Activated CD8-positive, alpha-beta T cell treated with anti-CD3 and anti-CD28 coated beads for 36 hours (primary cell): Measurements from ENCODE around the gene C1orf105. TPM values are rescaled to one million over a fixed set of nuclear protein-coding genes. Genes with fewer than 3 reads are reported as not detected.

Experiments
- ATAC-seq: fragments of 200-7000 bp; cut with Tn5 transposase; one replicate; pipeline ENCODE4 v1.10.0; 2021; ENCODE audit warnings: mild to moderate bottlenecking, moderate library complexity
- CTCF ChIA-PET: fragments of 350-600 bp; sonication (Branson Sonifier 250); formaldehyde crosslinking; loops from one replicate; lab custom pipeline; 2021; ENCODE audit warnings: antibody characterized with exemption; lab: Charles Lee
- POLR2A ChIA-PET: fragments of 350-600 bp; sonication (Branson Sonifier 250); formaldehyde crosslinking; loops from one replicate; lab custom pipeline; 2021; ENCODE audit warnings: antibody characterized with exemption; lab: Charles Lee
- DNase-seq: peaks from one replicate; pipeline ENCODE4 v3.0.0-alpha.2; 2020
- H3K27ac Mint-ChIP-seq: one replicate; pipeline ENCODE4 v1.8.0; 2021; ENCODE audit warnings: mild to moderate bottlenecking, mixed read lengths
- H3K27me3 Mint-ChIP-seq: one replicate; pipeline ENCODE4 v1.8.0; 2021; ENCODE audit warnings: mixed read lengths
- H3K36me3 Mint-ChIP-seq: one replicate; pipeline ENCODE4 v1.8.0; 2021; ENCODE audit warnings: low read depth, mixed read lengths
- H3K4me1 Mint-ChIP-seq: one replicate; pipeline ENCODE4 v1.8.0; 2021; ENCODE audit warnings: low read depth, mixed read lengths
- H3K4me3 Mint-ChIP-seq: one replicate; pipeline ENCODE4 v1.8.0; 2021; ENCODE audit warnings: mild to moderate bottlenecking, moderate library complexity, mixed read lengths
- H3K9me3 Mint-ChIP-seq: one replicate; pipeline ENCODE4 v1.8.0; 2021; ENCODE audit warnings: mixed read lengths
- CTCF ChIP-seq: fragments of 200-600 bp; IDR thresholded peaks from one replicate; pipeline ENCODE4 v1.8.0; 2022; ENCODE audit warnings: antibody characterized with exemption, mild to moderate bottlenecking
- intact Hi-C: fragments of 100-400 bp; cut with micrococcal nuclease; formaldehyde crosslinking; loops from one replicate; pipeline ENCODE4 v1.10.0; 2022
- total RNA-seq, 2 experiments: library from RNA; stranded (reverse); gene quantifications; one replicate each; pipeline ENCODE4 v1.2.3, GENCODE V29; 2021

Gene C1orf105
- total RNA-seq, 2 experiments from 2014 or later = not detected

GRCh38 chr1:172397221-172397620, 23.3 kb upstream of the C1orf105 start:
- ChIA-PET CTCF (interaction anchor here (1.0 to 2.2 kb wide), 2 partner anchors 39 to 308 kb away, joined by 3 to 10 read pairs; no protein-coding TSS in a partner anchor), POLR2A (no interaction called here)
- Mint-ChIP-seq H3K9me3 (no peaks in the 10 kb centered on the region), H3K27ac (no peak overlapping the region), H3K4me3 (no peak overlapping the region), H3K4me1 (peaks cover 77% of the 10 kb centered on the region), H3K36me3 (no peaks in the 10 kb centered on the region), H3K27me3 (no peaks in the 10 kb centered on the region)
- no peak for TF ChIP-seq CTCF
- ATAC-seq (no peak), DNase-seq (peak; percentile 6)
- intact Hi-C loops = loop anchor here (5.0 to 10.0 kb wide), 5 partner anchors 40 to 392 kb away; no protein-coding TSS in a partner anchor

DNA sequence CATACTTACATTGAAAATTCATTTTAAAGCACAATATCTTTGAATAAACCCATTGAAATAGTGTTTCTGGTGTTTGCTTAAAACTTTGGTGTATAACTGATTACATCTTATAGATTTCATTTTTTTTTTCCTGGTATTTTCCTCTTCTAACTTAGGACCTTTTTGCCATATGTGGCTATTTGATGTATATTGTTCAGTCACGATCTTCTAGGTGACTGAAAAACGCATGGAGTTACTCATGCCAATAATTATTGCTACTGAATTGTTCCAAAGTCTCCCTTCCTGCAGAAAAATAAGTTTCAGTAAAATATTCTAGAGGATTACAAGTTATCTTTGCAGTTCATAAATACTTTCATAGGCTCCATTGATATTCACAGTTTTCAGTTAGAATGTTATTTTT, 22.9 kb upstream of the C1orf105 start:
- Mint-ChIP-seq H3K27me3 (no peaks in the 10 kb centered on the region), H3K4me3 (no peak overlapping the region), H3K9me3 (no peaks in the 10 kb centered on the region), H3K4me1 (peaks cover 77% of the 10 kb centered on the region), H3K27ac (no peak overlapping the region), H3K36me3 (no peaks in the 10 kb centered on the region)
- ChIA-PET CTCF (interaction anchor here (1.0 to 7.8 kb wide), 5 partner anchors 16 to 395 kb away, joined by 3 to 41 read pairs (median 10); no protein-coding TSS in a partner anchor), POLR2A (no interaction called here)
- intact Hi-C loops = loop anchor here (5.0 to 10.0 kb wide), 5 partner anchors 40 to 393 kb away; no protein-coding TSS in a partner anchor
- ATAC-seq (no peak), DNase-seq (no peak)
- no peak for TF ChIP-seq CTCF

GRCh38 chr1:172398193-172398592, 22.3 kb upstream of the C1orf105 start:
- peaks cover 76% of the 10 kb centered on the region for H3K4me1 Mint-ChIP-seq
- no peaks in the 10 kb centered on the region for H3K27me3 Mint-ChIP-seq
- no peaks in the 10 kb centered on the region for H3K36me3 Mint-ChIP-seq
- intact Hi-C loops = loop anchor here (5.0 to 10.0 kb wide), 5 partner anchors 41 to 393 kb away; no protein-coding TSS in a partner anchor
- H3K27ac Mint-ChIP-seq = no peak overlapping the region
- no peak overlapping the region for H3K4me3 Mint-ChIP-seq
- ChIA-PET CTCF (interaction anchor here (1.0 to 7.8 kb wide), 11 partner anchors 11 to 396 kb away, joined by 3 to 41 read pairs (median 8); no protein-coding TSS in a partner anchor), POLR2A (no interaction called here)
- ATAC-seq (no peak), DNase-seq (no peak)
- no peak for TF ChIP-seq CTCF
- no peaks in the 10 kb centered on the region for H3K9me3 Mint-ChIP-seq

GRCh38 chr1:172398970-172399755, 21.3 kb upstream of the C1orf105 start:
- Mint-ChIP-seq H3K27me3 (no peaks in the 10 kb centered on the region), H3K27ac (peak overlapping the region; percentile 71), H3K4me3 (peak overlapping the region; percentile 40), H3K9me3 (no peaks in the 10 kb centered on the region), H3K36me3 (no peaks in the 10 kb centered on the region), H3K4me1 (peaks cover 71% of the 10 kb centered on the region)
- peak; percentile 83 for TF ChIP-seq CTCF
- ChIA-PET CTCF (interaction anchor here (0.8 to 7.8 kb wide), 29 partner anchors 9 to 414 kb away, joined by 3 to 41 read pairs (median 4); partner anchors contain the start of gene FASLG), POLR2A (interaction anchor here (1.0 to 1.2 kb wide), 2 partner anchors 44 to 132 kb away, joined by 3 read pairs; no protein-coding TSS in a partner anchor)
- DNase-seq = peak; percentile 30
- ATAC-seq = peak; percentile 30
- intact Hi-C loops = loop anchor here (1.0 to 10.0 kb wide), 6 partner anchors 42 to 394 kb away; no protein-coding TSS in a partner anchor
